ENCODE measurements around the gene AHCYL2. TPM values are rescaled to one million over a fixed set of nuclear protein-coding genes. Genes with fewer than 3 reads are reported as not detected.

The AHCYL2 gene
- total RNA-seq, 2 donors from 2014 or later: 30.8 to 31.4 TPM

DNA sequence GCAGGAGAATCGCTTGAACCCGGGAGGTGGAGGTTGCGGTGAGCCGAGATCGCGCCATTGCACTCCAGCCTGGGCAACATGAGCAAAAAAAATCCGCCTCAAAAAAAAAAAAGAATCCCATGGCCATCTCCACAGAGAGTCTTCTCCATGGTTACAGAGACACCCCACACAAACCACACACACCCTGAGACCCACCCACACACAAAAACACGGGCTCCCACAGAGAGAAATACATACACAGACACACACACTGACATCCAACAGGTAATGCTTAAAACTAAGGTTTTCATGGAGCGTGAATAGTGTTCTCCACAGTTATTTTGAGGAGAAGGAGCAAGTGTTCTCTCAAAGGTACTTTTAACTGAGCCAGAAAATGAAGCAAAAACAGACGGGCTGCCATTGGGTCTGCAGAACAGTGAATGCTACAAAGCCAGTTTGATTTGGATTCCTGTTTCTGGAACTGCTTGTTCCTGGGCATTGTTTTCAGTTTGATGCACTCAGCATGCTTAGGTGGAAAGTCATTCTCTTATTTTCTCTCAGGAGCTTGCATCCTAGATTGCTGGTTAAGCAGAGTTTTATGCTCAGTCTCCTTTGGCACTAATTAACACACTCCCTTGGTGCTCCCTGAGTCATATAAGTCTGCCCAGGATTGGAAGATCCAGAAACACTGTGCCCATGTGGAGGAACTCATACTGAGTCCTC is 15.4 kb downstream of the AHCYL2 start:
- H3K27ac Mint-ChIP-seq: no peak overlapping the region

GRCh38 chr7:129244220-129244619 is 19.4 kb downstream of the AHCYL2 start:
- Histone ChIP-seq H3K27me3 (ENCODE audit: control insufficient read depth, insufficient read depth, low read length, poor library complexity, severe bottlenecking) (no peaks in the 10 kb centered on the region), H3K4me3 (ENCODE audit: low read length) (no peak overlapping the region), H3K4me1 (ENCODE audit: control insufficient read depth, insufficient read depth, low read length) (no peaks in the 10 kb centered on the region), H3K36me3 (ENCODE audit: control insufficient read depth, insufficient read depth, low read length) (no peaks in the 10 kb centered on the region), H3K27ac (ENCODE audit: low read depth, low read length) (no peak overlapping the region), H3K9ac (ENCODE audit: extremely low read depth, low read length, poor library complexity, severe bottlenecking) (no peak overlapping the region), H3K9me3 (ENCODE audit: control insufficient read depth, low read length) (peaks cover 6% of the 10 kb centered on the region)
- H3K27ac Mint-ChIP-seq: peak overlapping the region; percentile 35
- H3K9me3 Mint-ChIP-seq: peaks cover 10% of the 10 kb centered on the region
- WGBS, 2 experiments (ENCODE audit: insufficient coverage in 1 of 2, insufficient read length in 1 of 2): 95% methylated on average over 1 of the region's 1 CpG; no CpG with 5 or more reads in 1 of the 2 experiments
- no peak for DNase-seq
- H3K27me3 Mint-ChIP-seq (ENCODE audit: insufficient read depth): no peaks in the 10 kb centered on the region
- TF ChIP-seq CTCF (conservative IDR thresholded peaks at IDR 0.05): no peak
- peaks cover 4% of the 10 kb centered on the region for H3K4me1 Mint-ChIP-seq
- peaks cover 19% of the 10 kb centered on the region for H3K36me3 Mint-ChIP-seq (ENCODE audit: low read depth)
- no peak overlapping the region for H3K4me3 Mint-ChIP-seq

More for the DNA sequence above, 15.4 kb downstream of the AHCYL2 start:
- no peak for DNase-seq
- 93 to 95% methylated on average over 2 to 10 of the region's 10 CpGs for WGBS, 2 experiments (ENCODE audit: insufficient coverage in 1 of 2, insufficient read length in 1 of 2)
- no peaks in the 10 kb centered on the region for H3K36me3 ChIP-seq (ENCODE audit: control insufficient read depth, insufficient read depth, low read length)
- peaks cover 4% of the 10 kb centered on the region for H3K4me1 Mint-ChIP-seq
- H3K36me3 Mint-ChIP-seq (ENCODE audit: low read depth): peaks cover 10% of the 10 kb centered on the region
- no peak overlapping the region for H3K4me3 ChIP-seq (ENCODE audit: low read length)
- no peak overlapping the region for H3K27ac ChIP-seq (ENCODE audit: low read depth, low read length)
- H3K9ac ChIP-seq (ENCODE audit: extremely low read depth, low read length, poor library complexity, severe bottlenecking): no peak overlapping the region
- H3K27me3 ChIP-seq (ENCODE audit: control insufficient read depth, insufficient read depth, low read length, poor library complexity, severe bottlenecking): no peaks in the 10 kb centered on the region
- H3K4me3 Mint-ChIP-seq: no peak overlapping the region
- H3K27me3 Mint-ChIP-seq (ENCODE audit: insufficient read depth): no peaks in the 10 kb centered on the region
- no peak for TF ChIP-seq CTCF (conservative IDR thresholded peaks at IDR 0.05)
- peaks cover 3% of the 10 kb centered on the region for H3K9me3 Mint-ChIP-seq
- H3K9me3 ChIP-seq (ENCODE audit: control insufficient read depth, low read length): peaks cover under 1% of the 10 kb centered on the region
- H3K4me1 ChIP-seq (ENCODE audit: control insufficient read depth, insufficient read depth, low read length): no peaks in the 10 kb centered on the region

DNA sequence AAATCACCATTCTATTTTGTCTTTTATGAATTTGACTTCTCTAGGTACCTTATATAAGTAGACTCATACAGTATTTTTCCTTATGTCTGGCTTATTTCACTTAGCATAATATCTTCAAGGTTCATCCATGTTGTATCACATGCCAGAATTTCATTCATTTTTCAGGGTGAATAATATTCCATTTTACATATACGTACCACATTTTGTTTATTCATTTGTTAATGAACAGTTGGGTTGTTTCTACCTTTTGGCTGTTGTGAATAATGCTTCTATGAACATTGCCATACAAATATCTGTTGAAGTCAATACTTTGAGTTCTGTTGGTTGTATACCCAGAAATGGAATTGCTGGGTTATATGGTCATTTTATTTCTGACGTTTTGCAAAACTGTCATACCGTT is 20.7 kb downstream of the AHCYL2 start:
- Mint-ChIP-seq H3K36me3 (ENCODE audit: low read depth) (peaks cover 19% of the 10 kb centered on the region), H3K27me3 (ENCODE audit: insufficient read depth) (no peaks in the 10 kb centered on the region), H3K9me3 (peaks cover 10% of the 10 kb centered on the region), H3K4me1 (peaks cover 4% of the 10 kb centered on the region), H3K4me3 (no peak overlapping the region), H3K27ac (no peak overlapping the region)
- no peaks in the 10 kb centered on the region for H3K4me1 ChIP-seq (ENCODE audit: control insufficient read depth, insufficient read depth, low read length)
- WGBS, 2 experiments (ENCODE audit: insufficient coverage in 1 of 2, insufficient read length in 1 of 2): 60 to 95% methylated on average over 1 to 2 of the region's 3 CpGs
- no peak for TF ChIP-seq CTCF (conservative IDR thresholded peaks at IDR 0.05)
- peaks cover 6% of the 10 kb centered on the region for H3K9me3 ChIP-seq (ENCODE audit: control insufficient read depth, low read length)
- DNase-seq: no peak
- H3K4me3 ChIP-seq (ENCODE audit: low read length): no peak overlapping the region
- no peak overlapping the region for H3K27ac ChIP-seq (ENCODE audit: low read depth, low read length)
- H3K9ac ChIP-seq (ENCODE audit: extremely low read depth, low read length, poor library complexity, severe bottlenecking): no peak overlapping the region
- no peaks in the 10 kb centered on the region for H3K27me3 ChIP-seq (ENCODE audit: control insufficient read depth, insufficient read depth, low read length, poor library complexity, severe bottlenecking)
- no peaks in the 10 kb centered on the region for H3K36me3 ChIP-seq (ENCODE audit: control insufficient read depth, insufficient read depth, low read length)

Data from endodermal cell (in vitro differentiated cells).